Measurements from ENCODE around the gene GNPDA2. TPM values are rescaled to one million over a fixed set of nuclear protein-coding genes. Genes with fewer than 3 reads are reported as not detected.

Gene GNPDA2
- total and polyA plus RNA-seq, 2 experiments from 2014 or later, result 31.8 to 38.0 TPM

- DNase-seq, result no peak
- H3K4me3 ChIP-seq, result no peak overlapping the region
- no peaks in the 10 kb centered on the region for H3K27me3 ChIP-seq (replicated peaks; ENCODE audit: insufficient read depth)
- H3K4me1 ChIP-seq (ENCODE audit: insufficient read depth), result no peaks in the 10 kb centered on the region
- no peaks in the 10 kb centered on the region for H3F3A ChIP-seq (ENCODE audit: insufficient read depth)
- in situ Hi-C loops (cut with MboI), result no loop called here
- H3K9me2 ChIP-seq (ENCODE audit: insufficient read depth), result no peaks in the 10 kb centered on the region
- no peaks in the 10 kb centered on the region for H3K9me3 ChIP-seq (ENCODE audit: low read depth)
- WGBS, 2 experiments (ENCODE audit: low coverage in 1 of 2, low lambda C conversion rate in 2 of 2, missing lambda C conversion rate in 2 of 2), result 96 to 100% methylated on average over 1 of the region's 1 CpG
- no peak overlapping the region for H3K9ac ChIP-seq
- H4K20me1 ChIP-seq (ENCODE audit: insufficient read depth), result no peaks in the 10 kb centered on the region
- no peak for TF ChIP-seq EZH2phosphoT487 (IDR thresholded peaks at IDR 0.05; ENCODE audit: insufficient read depth, low read depth)
- TF ChIP-seq EZH2 (IDR thresholded peaks at IDR 0.05; ENCODE audit: insufficient read depth, poor library complexity, severe bottlenecking), result no peak
- no peak overlapping the region for H2AFZ ChIP-seq
- H3K79me2 ChIP-seq (ENCODE audit: insufficient read depth), result peaks cover 31% of the 10 kb centered on the region
- peaks cover 2% of the 10 kb centered on the region; the same call in 1 of the 2 replicates for H3K36me3 ChIP-seq (ENCODE audit: low read depth)
- no peak overlapping the region for H3K27ac ChIP-seq
- H3K4me2 ChIP-seq (ENCODE audit: unreplicated experiment), result no peak overlapping the region
Observed at GRCh38 chr4:44713125-44713524, 13.2 kb downstream of the GNPDA2 start.

GRCh38 chr4:44704673-44705072, 21.7 kb downstream of the GNPDA2 start:
- WGBS, 2 experiments (ENCODE audit: low coverage in 1 of 2, low lambda C conversion rate in 2 of 2, missing lambda C conversion rate in 2 of 2), result 80 to 87% methylated on average over 4 of the region's 4 CpGs
- in situ Hi-C loops (cut with MboI), result no loop called here
- no peaks in the 10 kb centered on the region for H3K4me1 ChIP-seq (ENCODE audit: insufficient read depth)
- H3K4me2 ChIP-seq (ENCODE audit: unreplicated experiment), result no peak overlapping the region
- no peaks in the 10 kb centered on the region for H3K9me3 ChIP-seq (ENCODE audit: low read depth)
- peaks cover 22% of the 10 kb centered on the region for H3K36me3 ChIP-seq (ENCODE audit: low read depth)
- no peak overlapping the region for H3K27ac ChIP-seq
- no peaks in the 10 kb centered on the region for H4K20me1 ChIP-seq (ENCODE audit: insufficient read depth)
- no peak for TF ChIP-seq EZH2phosphoT487 (IDR thresholded peaks at IDR 0.05; ENCODE audit: insufficient read depth, low read depth)
- TF ChIP-seq EZH2 (IDR thresholded peaks at IDR 0.05; ENCODE audit: insufficient read depth, poor library complexity, severe bottlenecking), result no peak
- no peak overlapping the region for H3K9ac ChIP-seq
- no peaks in the 10 kb centered on the region for H3F3A ChIP-seq (ENCODE audit: insufficient read depth)
- no peaks in the 10 kb centered on the region for H3K9me2 ChIP-seq (ENCODE audit: insufficient read depth)
- H3K27me3 ChIP-seq (replicated peaks; ENCODE audit: insufficient read depth), result no peaks in the 10 kb centered on the region
- no peak overlapping the region for H2AFZ ChIP-seq
- no peak for DNase-seq
- no peak overlapping the region for H3K4me3 ChIP-seq
- 0 out of 2 replicates have a peak, but pooled peaks cover 4% of the 10 kb centered on the region for H3K79me2 ChIP-seq (ENCODE audit: insufficient read depth)

GRCh38 chr4:44701037-44701436, 25.3 kb downstream of the GNPDA2 start:
- Histone ChIP-seq H3K27me3 (replicated peaks; ENCODE audit: insufficient read depth) (no peaks in the 10 kb centered on the region), H3K4me1 (ENCODE audit: insufficient read depth) (no peaks in the 10 kb centered on the region), H3K4me2 (ENCODE audit: unreplicated experiment) (no peak overlapping the region), H3K9me3 (ENCODE audit: low read depth) (no peaks in the 10 kb centered on the region), H3F3A (ENCODE audit: insufficient read depth) (no peaks in the 10 kb centered on the region), H3K4me3 (no peak overlapping the region), H3K36me3 (ENCODE audit: low read depth) (peaks cover 55% of the 10 kb centered on the region), H4K20me1 (ENCODE audit: insufficient read depth) (no peaks in the 10 kb centered on the region), H3K9ac (no peak overlapping the region), H3K9me2 (ENCODE audit: insufficient read depth) (no peaks in the 10 kb centered on the region), H3K27ac (no peak overlapping the region), H2AFZ (no peak overlapping the region), H3K79me2 (ENCODE audit: insufficient read depth) (no peaks in the 10 kb centered on the region)
- 93 to 98% methylated on average over 2 of the region's 2 CpGs for WGBS, 2 experiments (ENCODE audit: low coverage in 1 of 2, low lambda C conversion rate in 2 of 2, missing lambda C conversion rate in 2 of 2)
- TF ChIP-seq EZH2 (IDR thresholded peaks at IDR 0.05; ENCODE audit: insufficient read depth, poor library complexity, severe bottlenecking), result no peak
- no peak for TF ChIP-seq EZH2phosphoT487 (IDR thresholded peaks at IDR 0.05; ENCODE audit: insufficient read depth, low read depth)
- in situ Hi-C loops (cut with MboI), result no loop called here
- DNase-seq, result no peak

- H3K9ac ChIP-seq, result no peak overlapping the region
- H3K27me3 ChIP-seq (replicated peaks; ENCODE audit: insufficient read depth), result no peaks in the 10 kb centered on the region
- H3K79me2 ChIP-seq (ENCODE audit: insufficient read depth), result no peaks in the 10 kb centered on the region
- WGBS, 2 experiments (ENCODE audit: low coverage in 1 of 2, low lambda C conversion rate in 2 of 2, missing lambda C conversion rate in 2 of 2), result 90 to 97% methylated on average over 1 of the region's 1 CpG
- no peak overlapping the region for H2AFZ ChIP-seq
- no peaks in the 10 kb centered on the region for H3F3A ChIP-seq (ENCODE audit: insufficient read depth)
- no peaks in the 10 kb centered on the region for H3K9me3 ChIP-seq (ENCODE audit: low read depth)
- no peaks in the 10 kb centered on the region for H3K9me2 ChIP-seq (ENCODE audit: insufficient read depth)
- H3K4me1 ChIP-seq (ENCODE audit: insufficient read depth), result no peaks in the 10 kb centered on the region
- no peak overlapping the region for H3K4me3 ChIP-seq
- H3K27ac ChIP-seq, result no peak overlapping the region
- no peak for DNase-seq
- no peak overlapping the region for H3K4me2 ChIP-seq (ENCODE audit: unreplicated experiment)
- in situ Hi-C loops (cut with MboI), result no loop called here
- no peaks in the 10 kb centered on the region for H4K20me1 ChIP-seq (ENCODE audit: insufficient read depth)
- peaks cover 61% of the 10 kb centered on the region for H3K36me3 ChIP-seq (ENCODE audit: low read depth)
- no peak for TF ChIP-seq EZH2phosphoT487 (IDR thresholded peaks at IDR 0.05; ENCODE audit: insufficient read depth, low read depth)
- TF ChIP-seq EZH2 (IDR thresholded peaks at IDR 0.05; ENCODE audit: insufficient read depth, poor library complexity, severe bottlenecking), result no peak
Observed at GRCh38 chr4:44700427-44700826, 25.9 kb downstream of the GNPDA2 start.

GRCh38 chr4:44684648-44685047, 41.7 kb downstream of the GNPDA2 start:
- Histone ChIP-seq H4K20me1 (ENCODE audit: insufficient read depth) (no peaks in the 10 kb centered on the region), H3K4me1 (ENCODE audit: insufficient read depth) (peaks cover 10% of the 10 kb centered on the region), H3K4me2 (ENCODE audit: unreplicated experiment) (no peak overlapping the region), H3K27me3 (replicated peaks; ENCODE audit: insufficient read depth) (no peaks in the 10 kb centered on the region), H3K27ac (no peak overlapping the region), H3F3A (ENCODE audit: insufficient read depth) (no peaks in the 10 kb centered on the region), H3K9me2 (ENCODE audit: insufficient read depth) (no peaks in the 10 kb centered on the region), H3K79me2 (ENCODE audit: insufficient read depth) (peaks cover 28% of the 10 kb centered on the region), H2AFZ (no peak overlapping the region), H3K9me3 (ENCODE audit: low read depth) (no peaks in the 10 kb centered on the region), H3K4me3 (no peak overlapping the region), H3K36me3 (ENCODE audit: low read depth) (peaks cover 60% of the 10 kb centered on the region), H3K9ac (no peak overlapping the region)
- no peak for DNase-seq
- in situ Hi-C loops (cut with MboI), result no loop called here
- 58 to 68% methylated on average over 1 of the region's 1 CpG for WGBS, 2 experiments (ENCODE audit: low coverage in 1 of 2, low lambda C conversion rate in 2 of 2, missing lambda C conversion rate in 2 of 2)
- TF ChIP-seq EZH2phosphoT487 (IDR thresholded peaks at IDR 0.05; ENCODE audit: insufficient read depth, low read depth) (no peak), EZH2 (IDR thresholded peaks at IDR 0.05; ENCODE audit: insufficient read depth, poor library complexity, severe bottlenecking) (no peak)
